Measurements from ENCODE around the gene SLC35F1.
"Not testable (repeated sequence)": the region's sequence is repeated elsewhere in the genome, so short reads cannot be mapped to it uniquely, and the experiment has no call there.

The SLC35F1 gene

DNA sequence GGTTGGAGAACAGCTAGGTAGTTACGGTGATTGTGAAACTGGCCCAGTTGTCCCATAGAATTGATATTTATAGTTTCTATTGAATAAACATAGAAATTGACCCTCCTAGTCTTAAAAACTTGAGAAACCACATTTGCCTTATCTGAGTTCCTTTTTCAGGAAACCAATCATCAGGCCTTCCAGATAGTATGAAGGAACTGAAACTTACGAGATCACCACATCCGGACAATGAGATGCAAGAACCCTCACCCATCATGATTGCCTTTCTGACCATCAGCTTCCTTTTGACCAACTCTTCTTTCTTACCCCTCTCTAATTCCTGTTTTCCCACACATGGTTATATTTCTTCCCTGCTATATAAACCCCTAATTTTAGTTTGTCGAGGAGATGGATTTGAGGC lies 21.8 kb downstream of the SLC35F1 start:
- no peak for DNase-seq

DNA sequence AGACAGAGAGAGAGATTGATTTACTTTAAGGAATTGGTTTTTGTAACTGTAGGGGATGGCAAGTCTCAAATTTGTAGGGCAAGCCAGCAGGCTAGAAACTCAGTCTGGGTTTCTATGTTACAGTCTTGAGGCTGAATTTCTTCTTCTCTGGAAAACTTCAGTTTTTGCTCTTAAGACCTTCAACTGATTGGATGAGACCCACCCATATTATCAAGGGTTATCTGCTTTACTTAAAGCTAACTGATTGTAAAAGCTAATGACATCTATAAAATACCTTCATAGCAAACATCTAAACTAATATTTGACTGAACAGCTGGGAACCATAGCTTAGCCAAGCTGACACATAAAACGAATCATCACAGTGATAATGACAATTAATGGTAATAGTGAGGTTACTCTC lies 22.4 kb downstream of the SLC35F1 start:
- no peak for DNase-seq

DNA sequence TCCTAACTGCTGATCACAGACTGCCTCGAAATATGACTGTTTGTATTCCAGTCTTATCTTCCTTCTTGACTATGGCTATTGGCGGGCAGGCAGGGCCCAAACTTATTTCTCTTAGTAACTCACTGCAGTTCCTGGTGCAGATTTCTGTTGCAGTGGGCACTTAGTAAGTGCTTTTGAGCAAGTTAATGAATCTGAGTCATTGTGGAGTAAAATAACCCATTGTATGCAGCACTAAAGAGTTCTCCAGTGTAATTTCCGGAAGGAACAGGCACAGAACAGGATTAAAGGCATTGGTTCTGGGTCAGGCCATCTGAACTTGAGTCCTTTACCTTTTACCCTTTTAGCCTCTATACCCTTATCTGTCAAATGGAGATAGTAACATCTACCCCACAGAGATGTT lies 23.6 kb downstream of the SLC35F1 start:
- no peak for DNase-seq

DNA sequence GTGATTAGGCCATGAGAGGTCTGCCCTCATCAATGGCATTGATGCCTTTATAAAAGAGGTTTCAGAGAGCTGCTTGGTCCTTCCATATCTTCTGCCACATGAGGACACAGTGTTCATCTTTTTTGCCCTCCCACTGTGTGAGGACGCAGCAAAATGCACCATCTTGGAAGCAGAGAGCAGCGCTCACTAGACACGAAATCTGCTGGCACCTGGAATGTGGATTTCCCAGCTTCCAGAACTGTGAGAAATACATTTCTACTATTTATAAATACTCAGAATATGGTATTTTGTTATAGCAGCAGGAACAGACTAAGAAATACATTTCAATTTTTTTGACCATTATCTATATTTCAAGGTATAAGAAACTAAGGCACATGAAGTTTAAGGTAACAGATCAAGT lies 24.9 kb downstream of the SLC35F1 start:
- DNase-seq: no peak

- DNase-seq: no peak
Observed at GRCh38 chr6:117932676-117933075, 25.6 kb downstream of the SLC35F1 start.

GRCh38 chr6:117933471-117933870 lies 26.4 kb downstream of the SLC35F1 start:
- DNase-seq: no peak

DNA sequence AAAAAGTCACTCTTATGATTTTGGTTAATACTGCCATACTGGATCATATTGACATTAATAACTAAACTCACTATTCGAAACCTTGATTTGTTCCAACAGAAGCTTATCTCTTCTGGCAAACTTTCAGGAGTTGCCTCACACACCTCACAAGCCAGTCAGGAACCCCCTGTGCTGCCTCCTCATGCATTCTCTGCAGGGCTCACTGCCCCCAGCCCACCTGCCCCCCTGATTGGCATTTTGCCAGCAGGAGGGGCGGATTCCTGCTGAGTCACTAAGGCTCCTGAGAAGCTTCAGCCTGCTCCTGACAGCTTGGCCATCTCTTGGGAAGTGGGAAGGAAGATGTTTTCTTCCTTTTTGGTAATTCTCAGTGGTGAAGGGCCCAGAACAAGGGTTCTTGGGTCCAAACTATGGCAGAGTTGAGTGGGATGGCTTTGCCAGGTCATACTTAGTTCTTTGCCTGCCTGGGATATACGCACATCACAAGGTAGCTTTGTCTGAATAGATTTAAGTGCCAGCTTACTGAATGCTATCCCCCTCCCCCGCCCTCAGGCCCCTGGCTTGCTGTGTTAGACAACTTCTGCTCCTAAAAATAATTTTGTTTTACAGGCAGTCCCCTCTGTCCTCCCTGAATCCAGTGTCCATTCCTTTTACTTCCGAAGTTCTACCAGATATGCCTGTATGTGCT lies 31.4 kb downstream of the SLC35F1 start:
- DNase-seq: no peak

GRCh38 chr6:117947234-117947633 lies 40.2 kb downstream of the SLC35F1 start:
- DNase-seq: no peak

GRCh38 chr6:117951783-117952182 lies 44.7 kb downstream of the SLC35F1 start:
- no peak for DNase-seq

DNA sequence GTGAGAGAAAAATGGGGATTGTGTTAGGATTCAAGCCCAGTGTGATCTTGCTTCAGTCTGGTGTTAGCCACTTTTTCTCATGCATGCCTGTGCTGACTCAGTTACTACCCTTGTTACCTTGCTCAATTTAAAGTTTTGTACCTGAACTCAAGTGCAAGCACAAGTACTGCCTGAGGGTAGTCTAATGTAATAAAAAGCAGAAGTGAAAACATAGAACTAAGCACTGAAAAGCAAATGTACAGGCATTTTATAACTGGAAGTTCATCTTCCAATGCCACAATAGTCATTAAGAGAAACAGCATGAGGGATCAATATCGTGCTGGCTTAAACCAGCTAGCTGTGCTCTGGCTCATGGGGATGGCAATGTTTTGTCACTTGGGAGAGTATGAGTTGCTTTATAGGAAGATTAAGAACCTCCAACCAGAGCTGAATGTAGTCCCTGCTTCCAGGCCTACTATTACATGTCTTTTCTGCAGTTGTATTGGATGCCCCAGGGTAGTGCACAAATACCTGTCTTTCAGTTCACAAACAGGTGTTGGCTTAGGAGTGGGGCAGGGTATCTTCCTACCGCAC lies 48.7 kb downstream of the SLC35F1 start:
- peak; percentile 22 for DNase-seq

DNA sequence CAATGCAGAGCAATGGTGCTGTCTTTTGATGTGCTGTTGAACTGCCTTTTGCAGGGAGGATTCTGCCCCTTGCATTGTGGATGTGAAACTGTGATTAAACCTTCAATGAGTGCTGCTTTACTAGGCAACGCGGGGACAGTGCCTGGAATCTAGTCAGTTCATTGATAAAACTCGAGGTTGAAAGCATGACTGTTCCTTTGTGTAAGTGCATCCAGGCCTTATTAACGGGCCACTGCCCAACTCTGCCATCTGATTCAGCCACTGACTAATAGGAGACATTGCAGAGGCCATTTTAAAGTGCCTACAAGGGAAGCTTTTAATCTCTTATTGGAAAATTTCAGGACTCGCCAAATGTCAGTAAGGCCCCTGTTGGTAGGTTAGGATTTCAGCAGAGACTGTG lies 49.3 kb downstream of the SLC35F1 start:
- DNase-seq: no peak

DNA sequence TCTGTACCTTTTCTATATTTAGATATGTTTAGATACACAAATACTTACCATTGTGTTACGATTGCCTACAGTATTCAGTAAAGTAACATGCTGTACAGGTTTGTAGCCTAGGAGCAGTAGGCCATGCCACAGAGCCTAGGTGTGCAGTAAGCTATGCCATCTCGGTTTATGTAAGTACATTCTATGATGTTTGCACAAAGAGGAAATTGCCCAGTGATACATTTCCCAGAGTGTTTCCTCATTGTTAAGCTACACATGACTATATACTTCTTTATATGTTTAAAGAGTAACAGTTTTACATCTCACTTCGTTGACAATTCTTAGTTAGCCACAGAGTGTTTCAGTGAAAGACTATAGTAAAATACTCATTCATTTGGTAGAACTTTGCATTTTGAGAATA lies 51.5 kb downstream of the SLC35F1 start:
- no peak for DNase-seq

DNA sequence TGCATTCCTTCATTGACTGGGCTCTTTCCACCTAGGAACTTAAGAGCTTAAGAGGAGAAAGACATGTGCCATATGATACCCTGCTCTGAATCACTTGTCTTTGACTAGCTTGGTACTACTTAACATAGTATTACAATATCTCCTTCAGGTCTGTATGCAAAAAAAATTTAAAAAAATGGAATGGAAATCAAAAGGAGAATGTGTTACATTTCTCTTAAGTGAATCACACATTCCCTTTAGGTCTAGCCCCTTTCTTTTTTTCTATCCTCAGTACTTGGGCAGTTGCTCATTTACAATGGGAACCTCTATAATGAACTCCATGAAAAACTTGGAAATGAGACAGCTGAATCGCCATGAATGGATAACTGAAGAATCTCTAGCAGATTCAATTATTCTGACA lies 53.8 kb downstream of the SLC35F1 start:
- no peak for DNase-seq

DNA sequence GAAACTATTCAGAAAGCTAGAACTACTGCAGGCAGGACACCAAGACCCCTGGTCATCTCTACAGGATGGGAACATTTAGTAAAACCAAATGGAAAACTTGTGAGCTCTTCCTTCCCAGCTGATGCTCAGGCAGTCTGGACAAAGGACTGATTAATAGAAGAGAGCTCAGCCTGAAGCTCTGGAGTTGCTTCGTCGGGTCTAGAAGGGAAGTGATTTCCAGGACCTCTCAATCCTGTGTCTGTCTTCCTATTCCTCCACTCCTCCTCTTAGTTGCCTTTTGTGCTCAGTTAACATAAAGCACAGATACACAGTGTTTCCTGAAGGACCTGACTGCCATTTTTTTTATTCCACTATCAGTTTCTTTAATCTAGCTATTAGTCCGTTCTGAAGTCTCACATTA lies 54.2 kb downstream of the SLC35F1 start:
- DNase-seq: no peak

GRCh38 chr6:117965763-117966162 lies 58.7 kb downstream of the SLC35F1 start:
- not testable (repeated sequence) for DNase-seq

DNA sequence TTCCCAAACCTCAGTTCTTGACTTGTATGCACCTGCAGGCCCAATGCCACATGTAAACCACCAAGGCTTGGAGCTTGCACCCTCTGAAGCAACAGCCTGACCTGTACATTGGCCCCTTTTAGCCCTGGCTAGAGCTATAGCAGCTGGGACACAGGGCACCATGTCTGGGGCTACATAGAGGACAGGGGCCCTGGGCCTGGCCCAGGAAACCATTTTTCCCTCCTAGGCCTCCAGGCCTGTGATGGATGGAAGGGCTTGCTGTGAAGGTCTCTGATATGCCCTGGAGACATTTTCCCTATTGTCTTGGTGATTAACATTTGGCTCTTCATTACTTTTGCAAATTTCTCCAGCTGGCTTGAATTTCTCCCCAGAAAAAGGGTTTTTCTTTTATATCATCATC lies 64.6 kb downstream of the SLC35F1 start:
- DNase-seq: no peak

DNA sequence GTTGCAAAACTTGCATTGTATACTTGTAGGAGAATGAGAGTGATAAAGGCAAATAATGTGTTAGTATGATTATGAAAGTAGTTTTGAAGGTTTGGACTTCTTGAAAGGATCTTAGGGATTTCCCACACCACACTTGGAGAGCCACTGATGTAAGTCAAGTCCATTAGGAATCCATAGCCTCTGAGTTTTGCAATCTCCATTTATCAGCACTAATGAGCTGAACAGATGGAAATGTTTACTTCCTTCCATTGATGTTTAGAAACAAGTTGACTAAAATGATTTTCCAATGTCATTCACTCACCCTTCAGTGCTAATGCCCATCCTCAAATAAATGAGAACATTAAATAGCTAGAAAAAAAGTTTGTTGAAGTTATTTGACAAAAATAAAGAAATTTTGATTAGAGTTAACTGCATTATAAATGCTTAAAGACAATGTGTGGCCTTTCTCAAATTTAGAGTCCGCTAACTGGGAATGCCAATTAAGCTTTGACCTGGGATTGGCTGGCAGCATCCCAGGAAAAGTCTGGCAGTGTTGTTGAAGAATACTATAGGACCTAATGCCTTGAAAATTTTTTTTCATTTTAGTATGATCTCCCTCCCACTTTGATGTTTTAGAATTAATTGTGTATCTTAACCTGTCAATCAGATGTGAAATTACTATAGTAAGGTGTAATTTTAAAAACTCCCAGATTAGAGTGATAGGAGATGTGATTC lies 68.0 kb downstream of the SLC35F1 start:
- DNase-seq: no peak

DNA sequence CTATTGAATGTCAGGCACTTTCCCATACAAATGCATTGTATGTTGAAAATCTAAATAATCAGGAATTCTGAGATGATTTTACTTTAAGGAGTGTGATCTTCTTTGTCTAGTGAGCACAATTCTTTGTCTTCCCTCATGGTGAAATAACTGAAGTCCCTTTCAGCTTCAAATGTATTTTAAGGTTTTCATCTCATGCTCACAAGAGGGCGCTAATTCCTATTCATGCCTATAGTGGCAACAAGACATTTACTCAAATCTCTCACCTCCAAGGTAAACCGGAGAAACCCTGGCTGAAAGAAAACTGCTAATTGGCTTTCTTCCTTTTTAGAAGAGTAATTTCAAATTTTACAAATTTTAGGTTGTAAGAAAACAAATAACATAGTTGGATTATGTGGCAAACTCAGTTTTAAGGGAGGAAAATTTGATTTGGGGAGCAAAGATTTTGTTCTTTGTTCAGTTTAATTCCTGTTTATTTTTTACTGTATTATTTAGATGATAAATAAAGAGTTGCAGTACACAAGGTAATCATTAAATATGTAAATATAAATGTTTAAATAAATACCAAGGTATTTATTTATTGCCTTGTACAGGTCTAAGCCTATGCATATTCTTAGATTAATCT lies 69.1 kb downstream of the SLC35F1 start:
- peak; percentile 55 for DNase-seq

DNA sequence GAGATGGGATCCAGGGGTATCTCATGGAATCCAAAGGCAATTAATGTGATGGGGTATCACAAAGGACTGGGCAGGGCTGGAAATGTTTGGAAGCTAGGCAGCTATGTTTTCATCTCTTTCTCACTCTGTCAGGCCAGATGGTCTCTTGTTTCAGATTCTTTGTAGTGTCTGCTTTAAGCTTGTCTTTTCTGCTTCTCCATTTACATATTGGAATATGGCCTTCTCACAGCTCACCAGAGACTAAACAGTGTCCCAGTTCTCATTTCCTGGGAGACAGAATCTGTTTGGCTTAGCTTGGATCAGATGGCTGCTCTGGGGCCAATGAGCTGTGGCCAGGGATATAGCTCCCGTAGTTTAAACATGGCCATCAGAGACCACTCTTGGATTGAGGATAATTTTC lies 78.9 kb downstream of the SLC35F1 start:
- no peak for DNase-seq

DNA sequence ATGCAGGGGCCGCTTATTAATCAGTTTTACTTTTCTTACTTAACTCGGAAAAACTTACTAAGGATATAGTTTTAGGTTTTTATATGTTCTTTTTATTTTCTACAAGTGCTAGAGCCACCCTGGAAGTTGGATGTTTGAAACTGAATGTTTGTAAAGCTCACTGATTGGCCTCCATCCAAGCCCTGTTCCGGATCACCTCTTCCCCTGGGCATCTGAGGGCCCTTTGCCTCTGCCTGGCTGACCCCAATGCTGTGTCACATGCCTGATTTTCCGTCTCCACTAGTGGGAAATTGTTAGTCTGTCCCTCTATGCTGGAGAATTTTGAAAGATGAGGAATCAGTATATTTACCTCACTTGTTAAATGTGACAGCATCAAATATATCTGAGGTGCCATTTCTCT lies 79.3 kb downstream of the SLC35F1 start:
- no peak for DNase-seq

GRCh38 chr6:117989086-117989485 lies 82.0 kb downstream of the SLC35F1 start:
- no peak for DNase-seq

DNA sequence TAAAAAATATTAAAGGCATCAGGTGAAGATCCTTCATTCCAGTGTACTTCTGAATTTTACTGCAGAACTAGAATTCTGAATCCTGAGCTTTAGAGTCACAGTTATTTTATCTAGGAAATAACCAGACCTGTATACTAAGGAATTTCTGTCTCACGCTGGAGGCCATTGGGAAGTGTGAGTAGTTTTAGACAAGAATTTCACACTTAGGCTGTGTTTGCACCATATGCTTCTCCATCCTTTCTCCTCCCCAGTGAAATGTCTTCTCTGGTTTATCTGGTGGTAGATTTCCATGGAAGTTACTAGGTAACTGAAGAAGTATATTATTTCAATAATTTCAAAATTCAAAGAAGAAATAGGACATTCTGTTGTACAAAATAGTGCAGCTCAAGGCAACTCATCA lies 83.1 kb downstream of the SLC35F1 start:
- no peak for DNase-seq

DNA sequence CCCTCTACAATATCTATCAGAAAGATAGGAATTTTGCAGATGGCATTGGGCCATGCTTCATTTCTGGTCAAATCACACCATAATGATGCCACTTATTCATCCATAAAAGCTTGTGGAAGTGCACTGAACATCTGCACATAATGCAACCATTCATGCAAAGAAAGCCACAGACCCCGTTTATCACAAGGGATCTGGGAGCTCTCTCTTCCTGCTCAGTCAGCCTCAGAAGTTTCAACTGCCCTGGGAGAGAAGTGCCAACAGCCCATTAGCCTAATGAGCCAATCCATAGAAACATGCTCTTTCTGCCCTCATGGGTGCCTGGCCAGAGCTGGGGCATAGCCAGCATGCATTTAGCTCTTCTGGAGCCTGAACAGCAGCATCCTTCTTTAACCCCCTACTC lies 85.8 kb downstream of the SLC35F1 start:
- no peak for DNase-seq

GRCh38 chr6:118012944-118013343 lies 105.9 kb downstream of the SLC35F1 start:
- no peak for DNase-seq

Measured in RPMI8226 (cell line).